ENCODE data around the gene GALNT18. TPM values are rescaled to one million over a fixed set of nuclear protein-coding genes. Genes with fewer than 3 reads are reported as not detected.

Gene GALNT18
- total RNA-seq, 3 donors from 2014 or later (not counting 1 experiment from before 2014, with no cell fraction given): 0.18 to 0.42 (median 0.38) TPM

DNA sequence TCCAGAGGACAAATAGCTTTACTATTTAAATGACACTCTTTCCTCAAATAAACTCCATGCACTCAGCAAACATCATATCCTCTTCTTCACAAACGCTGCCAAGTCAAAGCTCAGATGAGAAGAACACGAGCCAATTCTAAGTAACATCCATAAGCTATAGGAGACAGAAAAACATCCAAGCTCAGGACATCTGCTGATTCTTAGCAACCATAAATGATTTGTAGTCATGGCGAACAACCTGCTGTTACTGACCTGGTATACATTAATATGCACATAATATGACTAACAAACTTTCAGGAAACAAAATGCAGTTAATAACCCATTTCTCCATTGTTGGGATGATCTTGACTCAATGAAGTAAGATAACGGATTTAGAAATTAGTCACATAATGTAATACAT lies 6.7 kb downstream of the GALNT18 start:
- WGBS (ENCODE audit: insufficient coverage): 90% methylated on average over 2 of the region's 4 CpGs
- peaks cover under 1% of the 10 kb centered on the region for H3K4me1 ChIP-seq (ENCODE audit: control insufficient read depth, insufficient read depth, low read length)
- H3K9me3 Mint-ChIP-seq: no peaks in the 10 kb centered on the region
- no peaks in the 10 kb centered on the region for H3K36me3 ChIP-seq (ENCODE audit: control insufficient read depth, insufficient read depth, low read length)
- no peak overlapping the region for H3K4me3 Mint-ChIP-seq
- peaks cover 26 to 48% of the 10 kb centered on the region in 2 donors for H3K27me3 Mint-ChIP-seq (ENCODE audit: low read depth in 2 of 2)
- intact Hi-C loops (cut with micrococcal nuclease): no loop called here
- H3K9me3 ChIP-seq (ENCODE audit: control insufficient read depth, insufficient read depth, low read length): no peaks in the 10 kb centered on the region
- ATAC-seq (no peak), DNase-seq (no peak)
- peaks cover 7% of the 10 kb centered on the region for H3K27me3 ChIP-seq (ENCODE audit: control insufficient read depth, insufficient read depth, low read length)
- no peak overlapping the region for H3K27ac ChIP-seq (ENCODE audit: low read length)
- H3K4me3 ChIP-seq (ENCODE audit: low read length): no peak overlapping the region
- H3K27ac Mint-ChIP-seq: no peak overlapping the region
- no peaks in the 10 kb centered on the region for H3K36me3 Mint-ChIP-seq
- TF ChIP-seq, protein P1, sequence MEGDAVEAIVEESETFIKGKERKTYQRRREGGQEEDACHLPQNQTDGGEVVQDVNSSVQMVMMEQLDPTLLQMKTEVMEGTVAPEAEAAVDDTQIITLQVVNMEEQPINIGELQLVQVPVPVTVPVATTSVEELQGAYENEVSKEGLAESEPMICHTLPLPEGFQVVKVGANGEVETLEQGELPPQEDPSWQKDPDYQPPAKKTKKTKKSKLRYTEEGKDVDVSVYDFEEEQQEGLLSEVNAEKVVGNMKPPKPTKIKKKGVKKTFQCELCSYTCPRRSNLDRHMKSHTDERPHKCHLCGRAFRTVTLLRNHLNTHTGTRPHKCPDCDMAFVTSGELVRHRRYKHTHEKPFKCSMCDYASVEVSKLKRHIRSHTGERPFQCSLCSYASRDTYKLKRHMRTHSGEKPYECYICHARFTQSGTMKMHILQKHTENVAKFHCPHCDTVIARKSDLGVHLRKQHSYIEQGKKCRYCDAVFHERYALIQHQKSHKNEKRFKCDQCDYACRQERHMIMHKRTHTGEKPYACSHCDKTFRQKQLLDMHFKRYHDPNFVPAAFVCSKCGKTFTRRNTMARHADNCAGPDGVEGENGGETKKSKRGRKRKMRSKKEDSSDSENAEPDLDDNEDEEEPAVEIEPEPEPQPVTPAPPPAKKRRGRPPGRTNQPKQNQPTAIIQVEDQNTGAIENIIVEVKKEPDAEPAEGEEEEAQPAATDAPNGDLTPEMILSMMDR (IDR thresholded peaks at IDR 0.05): no peak
- H3K4me1 Mint-ChIP-seq: no peaks in the 10 kb centered on the region

DNA sequence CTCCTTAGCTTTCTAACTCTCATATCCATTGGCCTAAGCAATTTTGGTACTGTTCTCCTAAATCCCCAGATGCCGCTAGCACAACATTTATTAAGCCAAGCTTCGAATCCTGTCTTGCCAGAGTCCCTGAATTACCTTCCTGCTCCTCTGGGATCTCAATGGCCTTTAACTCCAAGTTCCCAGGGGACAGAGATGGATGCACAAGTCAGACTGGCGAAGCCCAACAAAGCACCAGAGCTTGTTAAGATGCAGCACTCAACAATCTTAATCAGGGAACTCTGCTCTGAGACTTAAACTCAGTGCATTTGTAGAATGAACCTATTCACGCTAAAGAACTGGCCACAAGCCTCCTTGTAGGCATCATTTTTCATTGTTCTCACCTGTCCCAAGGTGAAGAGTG lies 9.4 kb downstream of the GALNT18 start:
- TF ChIP-seq, protein P1 (IDR thresholded peaks at IDR 0.05): no peak
- Mint-ChIP-seq H3K4me3 (no peak overlapping the region), H3K9me3 (no peaks in the 10 kb centered on the region), H3K27me3 (ENCODE audit: low read depth in 2 of 2) (peaks cover 10 to 29% of the 10 kb centered on the region in 2 donors), H3K36me3 (no peaks in the 10 kb centered on the region), H3K27ac (no peak overlapping the region), H3K4me1 (no peaks in the 10 kb centered on the region)
- no peaks in the 10 kb centered on the region for H3K36me3 ChIP-seq (ENCODE audit: control insufficient read depth, insufficient read depth, low read length)
- WGBS (ENCODE audit: insufficient coverage): 86% methylated on average over 4 of the region's 4 CpGs
- no peaks in the 10 kb centered on the region for H3K9me3 ChIP-seq (ENCODE audit: control insufficient read depth, insufficient read depth, low read length)
- intact Hi-C loops (cut with micrococcal nuclease): no loop called here
- no peaks in the 10 kb centered on the region for H3K27me3 ChIP-seq (ENCODE audit: control insufficient read depth, insufficient read depth, low read length)
- no peak for DNase-seq
- ATAC-seq: no peak
- H3K27ac ChIP-seq (ENCODE audit: low read length): no peak overlapping the region
- no peak overlapping the region for H3K4me3 ChIP-seq (ENCODE audit: low read length)
- H3K4me1 ChIP-seq (ENCODE audit: control insufficient read depth, insufficient read depth, low read length): no peaks in the 10 kb centered on the region

DNA sequence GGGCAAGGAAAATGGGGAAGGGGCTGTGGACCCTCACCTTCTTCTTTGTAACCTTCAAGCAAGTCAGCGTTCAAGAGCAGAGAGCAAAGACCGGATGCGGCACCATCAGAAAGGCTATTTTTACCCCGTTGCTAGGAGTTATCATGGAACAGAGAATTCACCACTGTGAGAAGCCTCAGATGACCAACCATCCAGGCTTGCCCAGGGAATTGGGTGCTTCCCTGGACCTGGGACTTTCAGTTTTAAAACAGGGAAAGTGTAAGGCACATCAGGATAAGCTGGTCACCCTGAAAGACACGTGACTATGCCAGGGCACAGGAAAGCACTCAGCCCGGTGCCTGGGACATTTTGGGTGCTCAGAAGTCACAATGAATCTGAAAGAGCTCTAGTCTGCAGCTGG lies 10.4 kb downstream of the GALNT18 start:
- no peak overlapping the region for H3K4me3 Mint-ChIP-seq
- no peaks in the 10 kb centered on the region for H3K4me1 Mint-ChIP-seq

More for the DNA sequence above, 10.4 kb downstream of the GALNT18 start:
- DNase-seq (no peak), ATAC-seq (no peak)
- no peak overlapping the region for H3K27ac ChIP-seq (ENCODE audit: low read length)
- TF ChIP-seq, protein P1 (IDR thresholded peaks at IDR 0.05): no peak
- no peaks in the 10 kb centered on the region for H3K27me3 ChIP-seq (ENCODE audit: control insufficient read depth, insufficient read depth, low read length)
- no peak overlapping the region for H3K4me3 ChIP-seq (ENCODE audit: low read length)
- H3K27ac Mint-ChIP-seq: no peak overlapping the region
- H3K27me3 Mint-ChIP-seq (ENCODE audit: low read depth in 2 of 2): peaks cover 10 to 29% of the 10 kb centered on the region in 2 donors
- no peaks in the 10 kb centered on the region for H3K9me3 Mint-ChIP-seq
- no peaks in the 10 kb centered on the region for H3K36me3 Mint-ChIP-seq
- H3K9me3 ChIP-seq (ENCODE audit: control insufficient read depth, insufficient read depth, low read length): no peaks in the 10 kb centered on the region
- H3K36me3 ChIP-seq (ENCODE audit: control insufficient read depth, insufficient read depth, low read length): no peaks in the 10 kb centered on the region
- WGBS (ENCODE audit: insufficient coverage): 84% methylated on average over 6 of the region's 6 CpGs
- intact Hi-C loops (cut with micrococcal nuclease): no loop called here
- no peaks in the 10 kb centered on the region for H3K4me1 ChIP-seq (ENCODE audit: control insufficient read depth, insufficient read depth, low read length)

Measured in natural killer cell (primary cell).